GM13977 (cell line): ENCODE data around the gene LIMCH1.

Experiments
- DNase-seq: peaks from one replicate; pipeline ENCODE4 v3.0.0; 2012; ENCODE audit warnings: low spot score
- CTCF ChIP-seq: IDR thresholded peaks from 2 replicates; pipeline ENCODE4 v1.5.1; 2012; ENCODE audit warnings: mild to moderate bottlenecking, control low read depth; ENCODE audit not compliant: insufficient read depth; ENCODE audit errors: extremely low read depth, missing control alignments
- in situ Hi-C: fragments of 300-500 bp; cut with MboI; formaldehyde crosslinking; loops from one replicate; pipeline ENCODE4 v1.12.0; 2022; ENCODE audit warnings: low sequenced_read_pairs, low pct_unique_long_range_greater_than_20kb, mixed read lengths, inconsistent platforms; ENCODE audit not compliant: unreplicated experiment

Gene LIMCH1

DNA sequence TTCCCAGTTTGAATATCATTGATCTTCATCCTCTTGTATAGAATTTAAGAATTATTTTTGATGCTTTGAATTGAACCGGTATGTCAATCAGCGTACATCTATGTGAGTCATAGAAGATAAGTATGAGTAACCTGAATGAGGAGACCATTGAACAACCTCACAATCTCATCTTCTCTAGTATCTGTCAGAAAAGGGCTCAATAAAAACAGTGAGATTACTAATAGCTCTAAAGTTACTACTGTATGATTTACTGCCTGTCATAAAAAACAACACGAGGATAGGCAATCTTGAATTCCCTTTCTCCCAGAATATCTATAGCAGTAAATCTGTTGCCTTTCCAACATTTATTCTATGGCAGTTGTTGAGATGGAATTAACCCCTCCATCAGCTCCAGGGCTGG, 174.5 kb downstream of the LIMCH1 start:
- no peak for DNase-seq
- no peak for TF ChIP-seq CTCF
- in situ Hi-C loops, result no loop called here

- in situ Hi-C loops, result no loop called here
- DNase-seq, result no peak
- no peak for TF ChIP-seq CTCF
Measured at GRCh38 chr4:41713768-41714167, 175.8 kb downstream of the LIMCH1 start.

DNA sequence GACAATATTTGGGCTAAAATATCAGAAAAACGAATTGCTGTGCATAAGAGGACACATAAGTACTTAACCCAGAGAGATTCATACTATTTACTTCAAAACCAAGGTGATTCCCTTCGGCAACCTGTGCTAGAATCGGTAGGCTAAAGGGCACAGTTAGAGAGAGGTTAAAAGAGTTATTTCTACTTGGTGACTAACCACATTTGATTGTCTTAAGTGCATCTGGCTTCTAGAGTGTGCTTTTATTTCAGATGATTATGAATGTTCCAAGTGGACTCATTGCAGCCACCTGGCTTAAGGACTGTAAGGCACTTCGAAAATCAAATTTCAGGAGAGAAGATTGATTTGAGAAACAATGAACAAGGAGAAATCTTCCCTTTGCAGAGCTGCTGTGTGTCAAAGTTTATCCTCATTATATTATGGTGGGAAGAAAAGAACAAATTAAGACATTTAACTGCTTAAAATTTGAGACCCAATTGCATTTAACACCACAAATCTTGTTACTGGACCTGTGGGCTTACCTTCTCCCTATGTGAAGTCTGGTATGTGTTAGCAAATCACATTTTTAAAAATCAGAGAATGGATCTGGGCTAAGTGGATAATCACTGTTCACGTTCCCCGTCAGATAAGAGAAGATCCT, 176.5 kb downstream of the LIMCH1 start:
- no peak for DNase-seq
- in situ Hi-C loops, result no loop called here
- no peak for TF ChIP-seq CTCF

DNA sequence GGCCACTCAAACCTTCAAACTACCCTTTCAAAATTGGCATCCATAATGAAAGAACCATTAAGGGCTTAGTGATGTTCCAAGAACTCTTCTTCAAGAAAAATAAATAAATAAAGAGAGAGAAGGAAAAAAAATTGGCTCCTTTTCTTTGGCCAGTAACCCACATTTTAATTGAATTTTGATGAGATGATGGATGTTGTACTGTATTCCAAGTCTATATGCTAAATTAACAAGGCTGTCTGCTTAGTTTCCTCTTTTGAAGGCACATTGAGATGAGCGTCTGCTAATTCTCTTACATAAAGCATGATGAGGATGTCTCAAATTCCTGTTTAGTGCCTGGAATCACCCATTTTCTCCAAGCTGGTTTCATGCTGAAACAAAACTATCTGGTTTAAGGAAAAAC, 177.2 kb downstream of the LIMCH1 start:
- TF ChIP-seq CTCF, result no peak
- in situ Hi-C loops, result no loop called here
- DNase-seq, result no peak

- TF ChIP-seq CTCF, result no peak
- no peak for DNase-seq
- in situ Hi-C loops, result no loop called here
Measured at GRCh38 chr4:41718907-41719306, 180.9 kb downstream of the LIMCH1 start.

DNA sequence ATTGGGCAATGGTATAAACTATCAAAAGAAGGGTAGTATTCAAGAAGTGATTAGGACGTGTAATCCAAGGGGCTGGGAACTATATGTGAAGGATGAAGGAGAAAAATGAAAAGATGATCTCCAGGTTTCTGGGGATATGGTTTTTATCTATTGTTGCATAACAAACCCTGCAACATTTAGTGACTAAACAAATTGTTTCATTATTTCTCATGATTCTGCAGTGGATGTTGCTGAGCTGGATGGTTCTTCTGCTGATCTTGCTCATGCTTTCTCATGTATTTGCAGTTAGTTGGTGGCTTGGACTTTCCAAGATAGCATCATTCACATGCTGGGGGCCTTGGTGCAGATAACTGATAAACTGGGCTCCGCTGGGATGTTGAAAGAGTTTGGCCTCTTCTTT, 181.5 kb downstream of the LIMCH1 start:
- DNase-seq, result no peak
- in situ Hi-C loops, result no loop called here
- TF ChIP-seq CTCF, result no peak

DNA sequence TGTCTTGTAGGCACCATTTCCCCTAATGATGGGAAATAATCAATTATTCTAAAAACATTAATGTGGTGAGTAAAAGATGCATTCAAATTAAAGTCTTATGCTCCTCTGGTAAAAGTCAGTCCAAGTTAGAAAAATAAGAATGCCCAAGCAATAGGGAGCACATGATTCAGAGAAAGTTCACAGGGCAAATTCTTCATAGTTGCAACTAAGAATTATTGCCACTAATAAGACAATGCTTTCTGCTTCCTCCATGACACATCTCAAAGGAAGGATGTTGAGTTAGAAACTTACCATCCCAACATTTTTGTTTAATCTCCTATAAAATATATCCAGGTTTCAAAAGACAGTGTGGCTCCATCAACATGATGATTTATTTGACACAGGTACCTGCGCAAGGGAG, 184.2 kb downstream of the LIMCH1 start:
- DNase-seq, result no peak
- no peak for TF ChIP-seq CTCF
- in situ Hi-C loops, result no loop called here
